PC-9 (cell line): ENCODE measurements around the gene PRKAG2. TPM values are rescaled to one million over a fixed set of nuclear protein-coding genes. Genes with fewer than 3 reads are reported as not detected.

Source experiments
- BruUV-seq: library from RNA; stranded (reverse); fragments of 400-500 nt; replicated peaks from 2 replicates; lab custom pipeline; 2021; lab: Mats Ljungman, UMichigan
- CTCF ChIA-PET: fragments of 300-600 bp; sonication (Branson Sonifier 250); formaldehyde crosslinking; loops from one replicate; lab custom pipeline; 2022; ENCODE audit warnings: antibody characterized with exemption; lab: Charles Lee
- POLR2A ChIA-PET: fragments of 300-600 bp; sonication (Branson Sonifier 250); formaldehyde crosslinking; loops from one replicate; lab custom pipeline; 2022; ENCODE audit warnings: antibody characterized with exemption; ENCODE audit not compliant: unreplicated experiment; lab: Charles Lee
- DNase-seq, 2 experiments: peaks; one replicate each; pipeline versions ENCODE4 v3.0.0 to v3.0.0-alpha.2; 2015 to 2022; ENCODE audit warnings: mixed read lengths in 1 of 2
- H2AFZ ChIP-seq: fragments of 200-600 bp; sonication (generic); 2 replicates; pipeline ENCODE4 v1.8.1; 2017; ENCODE audit warnings: antibody characterized with exemption
- H3F3A ChIP-seq: fragments of 200-600 bp; sonication (generic); 2 replicates; pipeline ENCODE4 v1.8.1; 2017; ENCODE audit warnings: antibody characterized with exemption, mild to moderate bottlenecking, low read depth; ENCODE audit not compliant: insufficient read depth
- H3K27ac ChIP-seq: fragments of 200-600 bp; sonication (generic); 2 replicates; pipeline ENCODE4 v1.6.1; 2016; ENCODE audit warnings: mixed run types
- H3K27me3 ChIP-seq: fragments of 200-600 bp; sonication (generic); 2 replicates; pipeline ENCODE4 v1.6.1; 2016; ENCODE audit warnings: low read depth, mixed run types; ENCODE audit not compliant: insufficient read depth
- H3K36me3 ChIP-seq: fragments of 200-600 bp; sonication (generic); 2 replicates; pipeline ENCODE4 v1.6.1; 2016; ENCODE audit warnings: low read depth, mixed run types
- H3K4me1 ChIP-seq: fragments of 200-600 bp; sonication (generic); replicated peaks from 2 replicates; pipeline ENCODE4 v1.6.1; 2016; ENCODE audit warnings: mixed run types; ENCODE audit not compliant: insufficient read depth
- H3K4me2 ChIP-seq: fragments of 200-600 bp; sonication (generic); 2 replicates; pipeline ENCODE4 v1.6.1; 2017; ENCODE audit warnings: mixed run types
- H3K4me3 ChIP-seq: fragments of 200-600 bp; sonication (generic); 2 replicates; pipeline ENCODE4 v1.6.1; 2016; ENCODE audit warnings: mixed run types
- H3K79me2 ChIP-seq: fragments of 200-600 bp; sonication (generic); 2 replicates; pipeline ENCODE4 v1.6.1; 2017; ENCODE audit warnings: low read depth, mixed run types
- H3K9me2 ChIP-seq: fragments of 200-600 bp; sonication (generic); 2 replicates; pipeline ENCODE4 v1.8.1; 2017; ENCODE audit warnings: mild to moderate bottlenecking; ENCODE audit not compliant: insufficient read depth
- H3K9me3 ChIP-seq: fragments of 200-600 bp; sonication (generic); 2 replicates; pipeline ENCODE4 v1.8.1; 2016; ENCODE audit warnings: low read depth; ENCODE audit not compliant: insufficient read depth
- H4K20me1 ChIP-seq: fragments of 200-600 bp; sonication (generic); 2 replicates; pipeline ENCODE4 v1.8.1; 2017; ENCODE audit not compliant: insufficient read depth
- EZH2 ChIP-seq: fragments of 200-600 bp; sonication (generic); IDR thresholded peaks from 2 replicates; pipeline ENCODE4 v1.8.0; 2017; ENCODE audit warnings: antibody characterized with exemption, low read depth
- intact Hi-C: fragments of 100-400 bp; cut with micrococcal nuclease; formaldehyde crosslinking; loops from one replicate; pipeline ENCODE4 v1.10.0; 2022; ENCODE audit not compliant: unreplicated experiment
- total RNA-seq: library from RNA; stranded (reverse); gene quantifications from 2 replicates; pipeline ENCODE4 v1.2.3, GENCODE V29; 2021
- TF ChIP-seq, protein P1 (sequence below): fragments of 200-600 bp; sonication (generic); conservative IDR thresholded peaks from 2 replicates; pipeline ENCODE4 v1.6.1; 2017; ENCODE audit warnings: mixed run types, antibody characterized with exemption, mild to moderate bottlenecking, moderate library complexity

Gene PRKAG2
- total RNA-seq, 1 experiment from 2014 or later = 37.3 TPM

DNA sequence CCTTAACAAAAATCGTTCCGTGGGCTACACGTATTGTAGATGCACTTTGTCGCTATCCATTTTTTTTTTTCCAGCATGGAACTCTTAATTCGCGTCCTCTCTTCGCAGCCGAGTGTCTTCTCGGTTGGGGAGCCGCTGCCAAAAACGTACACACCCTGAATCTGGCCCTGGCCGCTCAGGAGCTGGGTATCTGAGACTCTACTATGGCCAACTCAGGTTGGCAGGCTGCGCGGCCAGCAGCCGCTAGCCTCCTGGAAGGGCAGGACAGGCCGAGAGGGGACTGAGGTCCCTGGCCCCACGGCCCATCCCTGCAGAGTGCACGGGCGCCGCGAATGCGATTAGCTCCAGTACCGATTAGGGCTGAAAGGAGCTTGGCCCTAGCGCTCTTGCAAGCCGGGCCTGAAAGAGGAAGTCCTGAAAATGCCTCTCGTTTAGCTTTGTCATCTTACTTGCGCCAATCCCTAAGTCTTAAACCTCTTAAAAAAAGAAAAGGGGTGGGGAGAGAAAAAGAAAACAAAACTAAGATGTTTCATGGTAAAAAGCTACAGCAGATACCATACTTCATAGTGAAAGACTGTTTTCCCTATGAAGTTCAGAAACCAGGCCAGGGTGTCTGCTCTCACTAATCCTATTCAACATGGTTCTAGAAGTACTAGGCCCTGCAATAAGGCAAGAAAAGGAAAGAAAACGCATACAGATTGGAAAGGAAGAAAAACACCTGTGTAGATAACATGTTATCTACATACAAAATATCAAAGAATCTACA, 244.0 kb downstream of the PRKAG2 start:
- peaks cover 24% of the 10 kb centered on the region for H3K4me1 ChIP-seq
- intact Hi-C loops = loop anchor here (1.0 to 5.0 kb wide), 9 partner anchors 44 to 299 kb away; no protein-coding TSS in a partner anchor
- DNase-seq = peak; percentile 50 to 61
- H4K20me1 ChIP-seq = peaks cover 5% of the 10 kb centered on the region
- H3K27ac ChIP-seq = peak overlapping the region; percentile 75
- CTCF ChIA-PET = interaction anchor here (0.7 to 1.0 kb wide), 5 partner anchors 10 to 126 kb away, joined by 3 to 4 read pairs (median 3); no protein-coding TSS in a partner anchor
- no peaks in the 10 kb centered on the region for H3K9me2 ChIP-seq
- POLR2A ChIA-PET = interaction anchor here (0.6 to 1.2 kb wide), 8 partner anchors 18 to 317 kb away, joined by 3 to 10 read pairs (median 4); no protein-coding TSS in a partner anchor
- TSS peak; percentile 97 for BruUV-seq
- no peaks in the 10 kb centered on the region for H3K9me3 ChIP-seq
- no peak for TF ChIP-seq EZH2
- TF ChIP-seq, protein P1, sequence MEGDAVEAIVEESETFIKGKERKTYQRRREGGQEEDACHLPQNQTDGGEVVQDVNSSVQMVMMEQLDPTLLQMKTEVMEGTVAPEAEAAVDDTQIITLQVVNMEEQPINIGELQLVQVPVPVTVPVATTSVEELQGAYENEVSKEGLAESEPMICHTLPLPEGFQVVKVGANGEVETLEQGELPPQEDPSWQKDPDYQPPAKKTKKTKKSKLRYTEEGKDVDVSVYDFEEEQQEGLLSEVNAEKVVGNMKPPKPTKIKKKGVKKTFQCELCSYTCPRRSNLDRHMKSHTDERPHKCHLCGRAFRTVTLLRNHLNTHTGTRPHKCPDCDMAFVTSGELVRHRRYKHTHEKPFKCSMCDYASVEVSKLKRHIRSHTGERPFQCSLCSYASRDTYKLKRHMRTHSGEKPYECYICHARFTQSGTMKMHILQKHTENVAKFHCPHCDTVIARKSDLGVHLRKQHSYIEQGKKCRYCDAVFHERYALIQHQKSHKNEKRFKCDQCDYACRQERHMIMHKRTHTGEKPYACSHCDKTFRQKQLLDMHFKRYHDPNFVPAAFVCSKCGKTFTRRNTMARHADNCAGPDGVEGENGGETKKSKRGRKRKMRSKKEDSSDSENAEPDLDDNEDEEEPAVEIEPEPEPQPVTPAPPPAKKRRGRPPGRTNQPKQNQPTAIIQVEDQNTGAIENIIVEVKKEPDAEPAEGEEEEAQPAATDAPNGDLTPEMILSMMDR = no peak
- peak overlapping the region; percentile 80 for H2AFZ ChIP-seq
- peaks cover 32% of the 10 kb centered on the region for H3K79me2 ChIP-seq
- peak overlapping the region; percentile 57 for H3K4me3 ChIP-seq
- H3F3A ChIP-seq = peaks cover 36% of the 10 kb centered on the region
- no peaks in the 10 kb centered on the region; the same call in 1 of the 2 replicates for H3K36me3 ChIP-seq
- H3K27me3 ChIP-seq = no peaks in the 10 kb centered on the region
- H3K4me2 ChIP-seq = peak overlapping the region; percentile 86

GRCh38 chr7:151631953-151632749, 244.8 kb downstream of the PRKAG2 start:
- TF ChIP-seq, protein P1 = no peak
- no peak for TF ChIP-seq EZH2
- Histone ChIP-seq H3K27me3 (no peaks in the 10 kb centered on the region), H3K36me3 (no peaks in the 10 kb centered on the region; the same call in 1 of the 2 replicates), H3F3A (peaks cover 37% of the 10 kb centered on the region), H3K9me2 (no peaks in the 10 kb centered on the region), H3K4me2 (peak overlapping the region; percentile 90), H2AFZ (peak overlapping the region; percentile 80), H3K27ac (peak overlapping the region; percentile 75), H3K9me3 (no peaks in the 10 kb centered on the region), H3K4me3 (peak overlapping the region; percentile 73), H4K20me1 (peaks cover 5% of the 10 kb centered on the region), H3K79me2 (peaks cover 38% of the 10 kb centered on the region), H3K4me1 (peaks cover 24% of the 10 kb centered on the region)
- intact Hi-C loops = loop anchor here (1.0 to 5.0 kb wide), 12 partner anchors 31 to 300 kb away; no protein-coding TSS in a partner anchor
- DNase-seq = peak; percentile 68 to 97
- BruUV-seq = no TSS peak
- POLR2A ChIA-PET = interaction anchor here (0.5 to 1.4 kb wide), 8 partner anchors 32 to 950 kb away, joined by 3 to 8 read pairs (median 4); no protein-coding TSS in a partner anchor
- CTCF ChIA-PET = interaction anchor here (0.5 to 1.6 kb wide), 10 partner anchors 11 to 153 kb away, joined by 3 to 10 read pairs (median 3); no protein-coding TSS in a partner anchor

- H3K27ac ChIP-seq = peak overlapping the region; percentile 70
- ChIA-PET CTCF (interaction anchor here (0.5 to 1.6 kb wide), 10 partner anchors 11 to 153 kb away, joined by 3 to 10 read pairs (median 4); no protein-coding TSS in a partner anchor), POLR2A (interaction anchor here (0.5 to 1.4 kb wide), 7 partner anchors 32 to 950 kb away, joined by 3 to 8 read pairs (median 5); no protein-coding TSS in a partner anchor)
- peak overlapping the region; percentile 90 for H3K4me2 ChIP-seq
- H2AFZ ChIP-seq = peak overlapping the region; percentile 67
- peak in 1 of 2 experiments; percentile 73 for DNase-seq
- H3K9me2 ChIP-seq = no peaks in the 10 kb centered on the region
- H3K4me1 ChIP-seq = peaks cover 24% of the 10 kb centered on the region
- H3K36me3 ChIP-seq = no peaks in the 10 kb centered on the region; the same call in 1 of the 2 replicates
- peak overlapping the region; percentile 73 for H3K4me3 ChIP-seq
- peaks cover 38% of the 10 kb centered on the region for H3K79me2 ChIP-seq
- no TSS peak for BruUV-seq
- peaks cover 5% of the 10 kb centered on the region for H4K20me1 ChIP-seq
- intact Hi-C loops = loop anchor here (1.0 to 5.0 kb wide), 5 partner anchors 31 to 301 kb away; no protein-coding TSS in a partner anchor
- H3F3A ChIP-seq = peaks cover 42% of the 10 kb centered on the region
- TF ChIP-seq EZH2 = no peak
- TF ChIP-seq, protein P1 = peak; percentile 13; the same call in 1 of the 2 replicates
- H3K9me3 ChIP-seq = no peaks in the 10 kb centered on the region
- no peaks in the 10 kb centered on the region for H3K27me3 ChIP-seq
Observed at GRCh38 chr7:151631570-151631952, 245.4 kb downstream of the PRKAG2 start.
